Activated naive CD4-positive, alpha-beta T cell treated with anti-CD3 and anti-CD28 coated beads for 36 hours (primary cell): ENCODE measurements around the gene POLR3A. TPM values are rescaled to one million over a fixed set of nuclear protein-coding genes. Genes with fewer than 3 reads are reported as not detected.

Experiments used
- CTCF ChIA-PET: fragments of 350-600 bp; sonication (Branson Sonifier 250); formaldehyde crosslinking; loops from one replicate; lab custom pipeline; 2021; ENCODE audit warnings: antibody characterized with exemption; lab: Charles Lee
- DNase-seq: peaks from one replicate; pipeline ENCODE4 v3.0.0-alpha.2; 2020
- H3K27ac Mint-ChIP-seq: one replicate; pipeline ENCODE4 v1.8.0; 2021; ENCODE audit warnings: mild to moderate bottlenecking, mixed read lengths
- H3K27me3 Mint-ChIP-seq: one replicate; pipeline ENCODE4 v1.8.0; 2021; ENCODE audit warnings: low read depth, mixed read lengths
- H3K36me3 Mint-ChIP-seq: one replicate; pipeline ENCODE4 v1.8.0; 2021; ENCODE audit warnings: low read depth, mixed read lengths
- H3K4me1 Mint-ChIP-seq: one replicate; pipeline ENCODE4 v1.8.0; 2021; ENCODE audit warnings: low read depth, mixed read lengths
- H3K4me3 Mint-ChIP-seq: one replicate; pipeline ENCODE4 v1.8.0; 2021; ENCODE audit warnings: mild to moderate bottlenecking, moderate library complexity, mixed read lengths
- H3K9me3 Mint-ChIP-seq: one replicate; pipeline ENCODE4 v1.8.0; 2021; ENCODE audit warnings: mixed read lengths
- intact Hi-C: fragments of 100-400 bp; cut with micrococcal nuclease; formaldehyde crosslinking; loops from one replicate; pipeline ENCODE4 v1.15.1; 2023
- total RNA-seq, 2 experiments: library from RNA; stranded (reverse); gene quantifications; one replicate each; pipeline ENCODE4 v1.2.3, GENCODE V29; 2021

POLR3A gene
- total RNA-seq, 2 experiments from 2014 or later: 14.1 to 14.2 TPM

DNA sequence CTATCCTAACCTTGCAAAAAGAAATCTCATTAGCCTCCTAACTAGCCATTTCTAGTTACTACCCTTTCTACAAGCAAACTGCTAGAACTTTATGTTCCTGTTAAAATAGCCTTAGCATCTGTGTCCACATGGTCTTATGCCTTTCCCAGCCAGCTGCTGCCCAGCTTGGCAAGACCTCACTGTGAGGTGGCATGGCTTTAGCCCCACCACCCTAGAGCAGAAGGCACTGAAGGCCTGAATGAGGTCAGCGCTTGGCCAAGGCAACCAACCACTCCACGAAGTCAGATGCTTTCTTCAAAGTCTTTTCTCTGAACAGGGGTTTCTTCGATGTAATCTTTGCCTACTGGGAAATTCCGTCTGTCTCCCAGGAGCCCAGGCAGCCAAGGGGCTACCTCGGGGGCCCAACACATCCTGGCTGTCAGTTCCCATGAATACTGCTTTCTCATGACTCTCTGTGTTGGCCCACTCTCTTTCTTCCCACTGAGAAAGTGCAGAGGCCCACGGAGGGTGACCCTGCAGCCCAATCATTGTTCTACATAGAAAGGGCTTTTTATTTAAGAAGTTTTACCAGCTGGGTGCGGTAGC lies 41.6 kb downstream of the POLR3A start:
- no peaks in the 10 kb centered on the region for H3K27me3 Mint-ChIP-seq
- DNase-seq: no peak
- no peak overlapping the region for H3K27ac Mint-ChIP-seq
- H3K4me3 Mint-ChIP-seq: no peak overlapping the region
- no peaks in the 10 kb centered on the region for H3K9me3 Mint-ChIP-seq
- CTCF ChIA-PET: no interaction called here
- H3K36me3 Mint-ChIP-seq: peaks cover 39% of the 10 kb centered on the region
- intact Hi-C loops: no loop called here
- no peaks in the 10 kb centered on the region for H3K4me1 Mint-ChIP-seq

DNA sequence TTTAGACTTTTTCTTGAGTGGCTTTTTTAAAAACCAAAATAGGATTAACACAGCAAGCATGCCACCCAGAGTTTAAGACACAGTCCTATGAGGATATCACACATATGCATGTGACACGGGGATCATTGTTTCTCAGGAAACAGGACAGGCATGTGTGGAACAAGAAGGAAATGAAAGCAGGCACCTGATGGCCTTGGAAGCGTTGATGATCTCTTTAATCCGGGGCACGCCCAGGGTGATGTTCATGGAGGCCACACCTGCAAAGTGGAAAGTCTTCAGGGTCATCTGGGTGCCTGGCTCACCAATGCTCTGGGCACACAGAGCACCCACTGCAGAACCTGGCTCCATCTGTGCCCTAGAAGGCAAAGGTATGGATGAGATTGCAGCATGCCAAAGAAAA lies 44.3 kb downstream of the POLR3A start:
- Mint-ChIP-seq H3K9me3 (no peaks in the 10 kb centered on the region), H3K36me3 (peaks cover 47% of the 10 kb centered on the region), H3K4me1 (no peaks in the 10 kb centered on the region), H3K27me3 (no peaks in the 10 kb centered on the region), H3K4me3 (no peak overlapping the region), H3K27ac (no peak overlapping the region)
- CTCF ChIA-PET: no interaction called here
- DNase-seq: no peak
- intact Hi-C loops: no loop called here

DNA sequence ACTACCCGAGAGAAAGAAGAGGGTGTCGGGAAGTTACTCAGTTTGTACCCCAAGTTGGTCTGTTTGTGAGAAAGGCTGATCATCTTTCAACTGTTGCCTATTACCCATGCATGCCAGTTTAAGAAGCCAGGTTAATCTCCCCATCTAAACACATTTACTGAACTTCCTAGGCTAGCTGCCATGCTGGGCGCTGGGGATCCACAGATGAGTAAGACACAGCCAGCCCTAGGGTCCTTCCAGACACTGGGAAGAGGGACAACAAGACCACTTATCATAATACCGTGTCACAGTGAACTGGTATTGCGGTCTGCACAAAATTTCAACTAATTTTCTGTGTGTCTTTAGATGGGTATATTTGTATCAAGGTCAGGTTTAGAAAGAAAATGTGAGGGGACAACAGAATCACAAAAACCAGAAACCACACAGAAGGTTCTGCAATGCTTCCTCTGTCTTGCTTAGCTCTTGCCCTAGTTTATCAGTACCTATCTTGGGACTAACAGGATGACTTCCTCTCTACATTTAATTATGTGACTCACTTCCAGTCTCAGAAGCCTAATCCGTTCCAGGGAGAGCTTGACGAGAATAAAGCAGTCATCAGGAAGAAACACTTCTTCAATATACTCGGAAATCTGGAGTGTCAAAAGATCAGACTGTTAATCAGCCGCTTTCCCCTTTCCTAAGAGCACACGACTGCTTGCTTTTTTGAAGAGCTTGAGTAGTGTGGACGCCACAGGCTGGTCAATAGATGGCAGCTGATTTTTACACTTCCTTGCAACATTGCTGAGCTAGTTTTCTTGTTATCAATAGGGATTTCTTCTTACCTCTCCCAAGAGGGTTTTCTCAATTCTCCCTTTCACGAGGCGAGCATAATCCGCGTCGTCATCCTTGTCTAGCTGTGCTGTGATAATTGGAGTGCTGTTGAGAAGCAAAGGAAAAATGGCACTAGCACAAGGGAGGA lies 45.7 kb downstream of the POLR3A start:
- H3K9me3 Mint-ChIP-seq: no peaks in the 10 kb centered on the region
- peaks cover 44% of the 10 kb centered on the region for H3K36me3 Mint-ChIP-seq
- DNase-seq: no peak
- no peaks in the 10 kb centered on the region for H3K4me1 Mint-ChIP-seq
- no peaks in the 10 kb centered on the region for H3K27me3 Mint-ChIP-seq
- CTCF ChIA-PET: interaction anchor here (0.6 kb wide), 1 partner anchor 59 kb away, joined by 3 read pairs; no protein-coding TSS in a partner anchor
- intact Hi-C loops: no loop called here
- H3K27ac Mint-ChIP-seq: no peak overlapping the region
- no peak overlapping the region for H3K4me3 Mint-ChIP-seq

DNA sequence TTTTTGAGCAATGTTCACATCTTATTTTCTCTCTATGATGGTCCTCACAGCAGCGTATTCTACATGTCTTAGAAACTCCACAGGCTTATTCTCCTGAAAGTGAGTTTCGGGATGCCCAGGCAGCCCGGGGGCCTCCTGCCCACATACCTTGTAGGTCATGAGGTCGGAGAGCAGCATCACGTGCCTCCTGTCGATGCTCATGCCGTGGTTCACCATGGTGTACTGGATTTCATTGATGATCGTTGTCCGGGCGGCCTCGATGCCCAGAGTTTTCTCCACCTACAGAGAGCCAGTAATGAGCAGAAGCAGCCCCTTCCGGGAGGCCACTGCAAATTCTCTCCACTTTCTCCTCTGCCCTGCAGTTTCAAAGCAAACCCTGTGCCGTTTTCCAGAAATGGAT lies 48.0 kb downstream of the POLR3A start:
- no peaks in the 10 kb centered on the region for H3K9me3 Mint-ChIP-seq
- H3K4me1 Mint-ChIP-seq: no peaks in the 10 kb centered on the region
- DNase-seq: no peak
- CTCF ChIA-PET: no interaction called here
- intact Hi-C loops: no loop called here
- H3K4me3 Mint-ChIP-seq: no peak overlapping the region
- H3K27ac Mint-ChIP-seq: no peak overlapping the region
- H3K36me3 Mint-ChIP-seq: peaks cover 51% of the 10 kb centered on the region
- H3K27me3 Mint-ChIP-seq: no peaks in the 10 kb centered on the region

DNA sequence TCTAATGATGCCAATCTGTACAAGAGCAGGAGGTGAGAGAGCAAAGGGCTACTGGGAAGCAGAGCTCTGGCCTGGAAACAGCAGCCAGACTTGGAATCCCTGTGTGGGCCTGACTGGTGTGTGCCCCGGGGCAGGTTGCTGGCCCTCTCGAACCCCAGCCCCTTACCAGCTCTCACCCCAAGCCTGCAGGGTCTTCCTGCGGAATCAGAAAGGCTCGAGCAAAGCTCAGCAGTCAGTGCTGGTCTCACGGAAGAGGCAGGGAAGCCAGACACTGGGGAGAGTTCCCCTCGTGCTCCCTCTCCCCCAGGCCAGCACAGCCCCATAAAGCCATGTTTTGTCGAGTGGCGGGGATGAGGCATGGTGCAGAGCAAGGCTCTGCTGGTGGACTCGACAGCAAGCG lies 50.1 kb downstream of the POLR3A start:
- H3K27ac Mint-ChIP-seq: no peak overlapping the region
- no peaks in the 10 kb centered on the region for H3K4me1 Mint-ChIP-seq
- peaks cover 45% of the 10 kb centered on the region for H3K36me3 Mint-ChIP-seq
- CTCF ChIA-PET: interaction anchor here (0.6 kb wide), 1 partner anchor 228 kb away, joined by 3 read pairs; no protein-coding TSS in a partner anchor
- H3K27me3 Mint-ChIP-seq: no peaks in the 10 kb centered on the region
- no peak overlapping the region for H3K4me3 Mint-ChIP-seq
- DNase-seq: no peak
- H3K9me3 Mint-ChIP-seq: no peaks in the 10 kb centered on the region
- intact Hi-C loops: no loop called here

DNA sequence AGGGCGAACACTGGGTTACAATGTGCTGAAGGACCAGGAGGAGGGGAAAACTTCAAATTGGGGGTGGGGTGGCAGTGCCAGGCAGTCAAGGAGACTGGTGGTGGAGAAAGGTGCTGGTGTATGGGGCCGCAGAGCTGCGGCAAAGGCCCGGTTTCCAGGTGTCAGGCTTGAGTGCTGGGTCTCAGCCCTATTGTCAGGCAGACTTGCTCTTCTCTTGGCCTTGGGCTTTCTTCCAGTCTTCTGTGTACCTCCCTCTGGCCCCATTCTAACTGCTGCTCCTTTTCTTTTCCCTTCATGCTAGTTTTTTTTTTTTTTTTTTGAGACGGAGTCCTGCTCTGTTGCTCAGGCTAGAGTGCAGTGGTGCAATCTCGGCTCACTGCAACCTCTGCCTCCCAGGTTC lies 51.0 kb downstream of the POLR3A start:
- Mint-ChIP-seq H3K36me3 (peaks cover 42% of the 10 kb centered on the region), H3K4me3 (no peak overlapping the region), H3K27ac (no peak overlapping the region), H3K4me1 (no peaks in the 10 kb centered on the region), H3K27me3 (no peaks in the 10 kb centered on the region), H3K9me3 (no peaks in the 10 kb centered on the region)
- intact Hi-C loops: no loop called here
- DNase-seq: no peak
- CTCF ChIA-PET: no interaction called here

DNA sequence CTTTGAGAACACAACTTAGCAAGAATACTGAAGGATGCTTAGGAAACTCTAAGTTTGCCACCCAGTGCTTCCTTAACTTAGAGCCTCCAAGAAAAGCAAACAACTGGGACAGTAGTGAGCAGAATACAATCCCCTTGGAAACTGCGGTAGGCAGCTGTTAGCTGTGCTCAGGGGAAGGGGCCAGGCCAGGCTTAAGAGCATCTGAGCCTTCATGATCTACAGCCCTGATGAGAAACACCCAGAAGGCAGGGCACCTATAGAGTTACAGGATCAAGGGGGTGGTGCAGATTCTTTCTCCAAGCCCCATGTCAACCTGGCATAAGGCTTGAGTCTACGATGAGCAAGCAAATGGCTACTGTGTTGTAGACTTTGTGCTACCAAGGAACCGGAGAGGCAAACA lies 51.4 kb downstream of the POLR3A start:
- no peaks in the 10 kb centered on the region for H3K27me3 Mint-ChIP-seq
- no peak for DNase-seq
- H3K4me3 Mint-ChIP-seq: no peak overlapping the region
- H3K27ac Mint-ChIP-seq: no peak overlapping the region
- H3K36me3 Mint-ChIP-seq: peaks cover 39% of the 10 kb centered on the region
- CTCF ChIA-PET: no interaction called here
- intact Hi-C loops: no loop called here
- no peaks in the 10 kb centered on the region for H3K4me1 Mint-ChIP-seq
- no peaks in the 10 kb centered on the region for H3K9me3 Mint-ChIP-seq

DNA sequence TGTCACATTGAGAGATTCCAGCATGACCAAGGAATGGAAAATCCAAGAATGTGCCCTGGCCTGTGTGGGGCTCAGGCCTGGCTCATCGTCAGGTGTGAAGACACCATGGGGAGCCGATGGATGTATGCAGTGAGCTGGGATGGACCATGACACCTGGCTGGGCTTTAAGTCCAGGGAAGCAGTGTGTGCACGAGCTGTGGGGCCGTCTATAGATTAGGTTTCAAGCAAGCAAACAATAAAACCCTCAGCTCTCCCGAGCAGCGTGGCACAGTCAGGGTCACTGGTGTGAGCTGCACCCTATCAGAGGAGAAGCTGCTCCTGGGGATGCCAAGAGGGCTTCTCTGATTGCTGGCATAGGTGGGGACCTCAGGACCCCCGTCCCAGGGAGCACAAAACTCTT lies 52.3 kb downstream of the POLR3A start:
- intact Hi-C loops: no loop called here
- Mint-ChIP-seq H3K4me3 (no peak overlapping the region), H3K27ac (no peak overlapping the region), H3K9me3 (no peaks in the 10 kb centered on the region), H3K36me3 (peaks cover 35% of the 10 kb centered on the region), H3K4me1 (no peaks in the 10 kb centered on the region), H3K27me3 (no peaks in the 10 kb centered on the region)
- CTCF ChIA-PET: no interaction called here
- no peak for DNase-seq

DNA sequence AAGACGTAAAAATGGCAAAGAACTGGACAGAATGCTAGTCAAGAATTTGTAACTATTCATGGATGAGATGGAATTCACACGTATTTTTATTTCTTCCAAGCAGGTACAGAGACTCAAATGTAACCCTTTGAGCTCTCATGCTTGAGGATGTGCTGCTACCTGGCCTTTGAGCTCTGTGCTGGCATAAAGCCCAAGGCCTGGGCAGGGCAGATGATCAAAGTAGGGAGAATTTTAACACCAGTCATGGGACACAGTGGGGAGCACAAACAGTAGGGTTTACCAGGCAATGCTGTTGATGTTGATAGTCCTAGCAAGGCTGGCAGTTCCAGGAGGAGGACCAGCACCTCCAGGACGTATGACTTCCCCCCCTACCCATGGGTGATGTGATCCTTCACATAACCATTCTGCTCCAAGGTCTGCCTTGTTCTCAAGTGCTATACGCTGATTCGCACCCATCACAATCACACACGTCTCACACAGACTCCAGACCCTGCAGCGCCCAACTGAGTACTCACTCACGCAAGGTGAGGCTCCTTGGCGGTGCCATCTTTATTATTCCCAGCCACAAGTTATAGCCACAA lies 54.1 kb downstream of the POLR3A start:
- Mint-ChIP-seq H3K4me1 (peaks cover 8% of the 10 kb centered on the region), H3K9me3 (no peaks in the 10 kb centered on the region), H3K36me3 (peaks cover 27% of the 10 kb centered on the region), H3K27me3 (no peaks in the 10 kb centered on the region), H3K4me3 (no peak overlapping the region), H3K27ac (no peak overlapping the region)
- intact Hi-C loops: loop anchor here (2.0 kb wide), 1 partner anchor 128 kb away; no protein-coding TSS in a partner anchor
- CTCF ChIA-PET: interaction anchor here (0.6 to 1.0 kb wide), 3 partner anchors 14 to 61 kb away, joined by 3 to 4 read pairs (median 4); no protein-coding TSS in a partner anchor
- DNase-seq: no peak

DNA sequence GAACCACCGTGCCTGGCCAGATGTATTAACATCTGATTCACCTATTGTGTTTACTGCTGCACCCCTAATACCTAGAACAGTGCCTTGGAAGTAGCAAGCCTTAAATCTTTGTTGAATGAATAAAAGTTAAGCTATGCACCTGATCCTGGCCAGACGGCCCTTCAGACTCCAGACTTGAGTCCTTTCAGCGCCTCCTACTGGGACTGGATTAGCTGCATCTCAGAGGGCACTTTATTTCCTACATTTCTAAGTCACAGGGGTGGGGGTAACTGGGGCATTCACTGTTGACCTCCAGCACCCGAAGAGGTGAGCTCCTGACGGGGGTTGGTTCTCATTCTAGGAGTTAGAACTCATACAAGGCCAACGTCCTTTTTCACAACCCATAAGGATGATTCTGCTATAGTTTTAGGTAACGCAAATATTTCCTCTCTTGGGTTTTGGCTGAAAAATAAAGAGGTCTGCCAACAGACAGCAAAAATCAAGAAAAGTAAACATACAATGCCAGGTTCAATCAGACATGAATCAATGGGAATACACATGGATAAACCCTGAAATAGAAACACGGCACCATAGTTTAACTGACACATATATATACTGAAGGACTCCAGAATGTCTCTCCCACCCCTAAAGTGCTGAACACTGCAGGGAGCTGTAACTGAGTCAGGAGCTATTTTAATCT lies 54.8 kb downstream of the POLR3A start:
- Mint-ChIP-seq H3K27ac (no peak overlapping the region), H3K9me3 (no peaks in the 10 kb centered on the region), H3K36me3 (peaks cover 22% of the 10 kb centered on the region), H3K4me1 (peaks cover 8% of the 10 kb centered on the region), H3K4me3 (no peak overlapping the region), H3K27me3 (no peaks in the 10 kb centered on the region)
- peak; percentile 10 for DNase-seq
- CTCF ChIA-PET: interaction anchor here (0.6 to 1.9 kb wide), 3 partner anchors 16 to 128 kb away, joined by 3 to 4 read pairs (median 4); no protein-coding TSS in a partner anchor
- intact Hi-C loops: loop anchor here (2.0 kb wide), 1 partner anchor 128 kb away; no protein-coding TSS in a partner anchor

DNA sequence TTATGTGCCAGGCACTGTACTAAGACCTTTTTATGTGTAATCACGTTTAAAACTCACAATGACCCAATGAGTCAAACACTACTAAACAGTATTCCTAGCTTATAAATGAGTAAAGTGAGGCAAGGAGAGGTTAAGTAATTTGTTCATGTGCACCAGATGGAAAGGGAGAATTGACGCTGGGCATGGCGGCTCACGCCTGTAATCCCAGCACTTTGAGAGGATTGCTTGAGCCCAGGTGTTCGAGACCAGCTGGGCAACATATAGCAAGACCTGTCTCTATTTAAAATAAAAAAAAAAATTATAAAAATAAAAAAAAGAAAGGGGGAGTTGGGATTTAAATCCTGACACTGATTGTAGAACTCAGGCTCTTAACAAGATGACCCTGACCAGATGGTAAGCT lies 56.0 kb downstream of the POLR3A start:
- Mint-ChIP-seq H3K27me3 (no peaks in the 10 kb centered on the region), H3K4me1 (peaks cover 8% of the 10 kb centered on the region), H3K4me3 (no peak overlapping the region), H3K27ac (no peak overlapping the region), H3K36me3 (peaks cover 20% of the 10 kb centered on the region), H3K9me3 (no peaks in the 10 kb centered on the region)
- intact Hi-C loops: no loop called here
- CTCF ChIA-PET: interaction anchor here (1.9 kb wide), 1 partner anchor 127 kb away, joined by 4 read pairs; no protein-coding TSS in a partner anchor
- DNase-seq: no peak

DNA sequence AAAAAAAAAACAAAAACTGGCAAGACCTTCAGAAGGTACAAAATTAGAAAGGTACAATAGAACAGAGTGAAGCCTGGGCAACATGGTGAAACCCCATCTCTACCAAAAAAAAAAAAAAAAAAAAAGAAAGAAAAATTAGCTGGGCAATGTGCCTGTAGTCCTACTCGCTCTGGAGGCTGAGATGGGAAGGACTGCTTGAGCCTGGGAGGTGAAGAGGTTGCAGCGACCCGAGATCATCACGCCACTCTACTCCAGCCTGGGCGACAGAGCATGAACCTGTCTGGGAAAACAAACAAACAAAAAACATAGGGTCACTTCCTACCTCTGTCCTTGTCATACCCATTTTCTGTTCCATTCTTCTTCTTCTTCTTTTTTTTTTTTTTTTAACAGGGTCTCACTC lies 57.2 kb downstream of the POLR3A start:
- intact Hi-C loops: no loop called here
- H3K9me3 Mint-ChIP-seq: no peaks in the 10 kb centered on the region
- no peak overlapping the region for H3K4me3 Mint-ChIP-seq
- peaks cover 10% of the 10 kb centered on the region for H3K36me3 Mint-ChIP-seq
- no peak for DNase-seq
- CTCF ChIA-PET: no interaction called here
- H3K4me1 Mint-ChIP-seq: peaks cover 8% of the 10 kb centered on the region
- no peaks in the 10 kb centered on the region for H3K27me3 Mint-ChIP-seq
- no peak overlapping the region for H3K27ac Mint-ChIP-seq
